Activated B cell treated with CpG ODN at 0.5 μM for 24 hours (primary cell): ENCODE results near the gene CCSER2. TPM values are rescaled to one million over a fixed set of nuclear protein-coding genes. Genes with fewer than 3 reads are reported as not detected.

ENCODE experiments used
- ATAC-seq: fragments of 200-7000 bp; cut with Tn5 transposase; one replicate; pipeline ENCODE4 v1.10.0; 2021; ENCODE audit warnings: low read depth, mild to moderate bottlenecking, moderate library complexity
- CTCF ChIA-PET: fragments of 350-600 bp; sonication (Branson Sonifier 250); formaldehyde crosslinking; loops from one replicate; lab custom pipeline; 2021; ENCODE audit warnings: antibody characterized with exemption; lab: Charles Lee
- POLR2A ChIA-PET: fragments of 350-600 bp; sonication (Branson Sonifier 250); formaldehyde crosslinking; loops from one replicate; lab custom pipeline; 2021; ENCODE audit warnings: antibody characterized with exemption; lab: Charles Lee
- DNase-seq: peaks from one replicate; pipeline ENCODE4 v3.0.0; 2022
- H3K27ac Mint-ChIP-seq: one replicate; pipeline ENCODE4 v1.8.0; 2020; ENCODE audit warnings: mixed read lengths
- H3K27me3 Mint-ChIP-seq: one replicate; pipeline ENCODE4 v1.8.0; 2021; ENCODE audit warnings: mixed read lengths
- H3K36me3 Mint-ChIP-seq: one replicate; pipeline ENCODE4 v1.8.0; 2021; ENCODE audit warnings: low read depth, mixed read lengths
- H3K4me1 Mint-ChIP-seq: one replicate; pipeline ENCODE4 v1.8.0; 2021; ENCODE audit warnings: mixed read lengths
- H3K4me3 Mint-ChIP-seq: one replicate; pipeline ENCODE4 v1.8.0; 2020; ENCODE audit warnings: mild to moderate bottlenecking, mixed read lengths
- H3K9me3 Mint-ChIP-seq: one replicate; pipeline ENCODE4 v1.8.0; 2020; ENCODE audit warnings: mixed read lengths
- intact Hi-C: fragments of 100-400 bp; cut with micrococcal nuclease; formaldehyde crosslinking; loops from one replicate; pipeline ENCODE4 v1.15.1; 2024
- total RNA-seq: library from RNA; stranded (reverse); gene quantifications from 2 replicates; pipeline ENCODE4 v1.2.3, GENCODE V29; 2022
- TF ChIP-seq, protein P1 (sequence below): fragments of 200-600 bp; IDR thresholded peaks from one replicate; pipeline ENCODE4 v1.8.0; 2022; ENCODE audit warnings: antibody characterized with exemption, mild to moderate bottlenecking

The CCSER2 gene
- total RNA-seq, 1 donor from 2014 or later, result 57.1 TPM

DNA sequence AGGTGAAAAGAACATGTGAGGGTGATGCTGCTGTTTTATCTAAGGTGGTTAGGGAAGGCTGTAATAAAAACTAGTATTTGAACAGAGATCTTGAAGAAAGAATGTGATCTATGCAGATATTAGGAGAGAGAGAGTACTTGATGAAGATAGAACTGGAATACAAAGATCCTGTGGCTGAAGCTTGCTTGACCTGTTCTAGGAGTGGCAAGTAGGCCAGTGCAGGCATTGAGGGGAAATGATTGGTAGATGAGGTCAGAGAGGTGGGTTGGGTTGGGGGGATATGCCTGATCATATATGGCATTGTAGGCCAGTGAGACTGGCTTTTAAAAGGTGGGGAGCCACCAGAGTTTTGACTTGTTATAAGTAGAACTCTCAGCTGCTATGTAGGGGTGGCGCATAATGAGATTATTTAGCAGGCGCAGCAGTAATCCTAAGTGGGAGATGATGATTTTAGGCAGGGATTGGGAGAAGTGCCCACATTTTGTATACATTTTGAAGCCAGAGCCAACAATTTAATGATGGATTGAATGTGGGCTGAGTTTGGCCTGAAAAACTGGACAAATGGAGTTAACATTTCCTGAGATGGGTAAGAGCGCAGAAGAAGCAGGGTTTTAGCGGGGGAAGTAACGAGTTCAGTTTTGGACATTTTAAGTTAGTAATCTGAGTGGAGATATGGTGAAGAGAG, 8.2 kb downstream of the CCSER2 start:
- no peak overlapping the region for H3K4me3 Mint-ChIP-seq
- CTCF ChIA-PET, result interaction anchor here (1.6 to 3.6 kb wide), 2 partner anchors 15 to 72 kb away, joined by 3 to 13 read pairs; no protein-coding TSS in a partner anchor
- DNase-seq (no peak), ATAC-seq (no peak)
- POLR2A ChIA-PET, result no interaction called here
- H3K4me1 Mint-ChIP-seq, result peaks cover 25% of the 10 kb centered on the region
- H3K27ac Mint-ChIP-seq, result no peak overlapping the region
- H3K36me3 Mint-ChIP-seq, result no peaks in the 10 kb centered on the region
- TF ChIP-seq, protein P1, sequence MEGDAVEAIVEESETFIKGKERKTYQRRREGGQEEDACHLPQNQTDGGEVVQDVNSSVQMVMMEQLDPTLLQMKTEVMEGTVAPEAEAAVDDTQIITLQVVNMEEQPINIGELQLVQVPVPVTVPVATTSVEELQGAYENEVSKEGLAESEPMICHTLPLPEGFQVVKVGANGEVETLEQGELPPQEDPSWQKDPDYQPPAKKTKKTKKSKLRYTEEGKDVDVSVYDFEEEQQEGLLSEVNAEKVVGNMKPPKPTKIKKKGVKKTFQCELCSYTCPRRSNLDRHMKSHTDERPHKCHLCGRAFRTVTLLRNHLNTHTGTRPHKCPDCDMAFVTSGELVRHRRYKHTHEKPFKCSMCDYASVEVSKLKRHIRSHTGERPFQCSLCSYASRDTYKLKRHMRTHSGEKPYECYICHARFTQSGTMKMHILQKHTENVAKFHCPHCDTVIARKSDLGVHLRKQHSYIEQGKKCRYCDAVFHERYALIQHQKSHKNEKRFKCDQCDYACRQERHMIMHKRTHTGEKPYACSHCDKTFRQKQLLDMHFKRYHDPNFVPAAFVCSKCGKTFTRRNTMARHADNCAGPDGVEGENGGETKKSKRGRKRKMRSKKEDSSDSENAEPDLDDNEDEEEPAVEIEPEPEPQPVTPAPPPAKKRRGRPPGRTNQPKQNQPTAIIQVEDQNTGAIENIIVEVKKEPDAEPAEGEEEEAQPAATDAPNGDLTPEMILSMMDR, result no peak
- H3K9me3 Mint-ChIP-seq, result no peaks in the 10 kb centered on the region
- intact Hi-C loops, result no loop called here
- H3K27me3 Mint-ChIP-seq, result no peaks in the 10 kb centered on the region

DNA sequence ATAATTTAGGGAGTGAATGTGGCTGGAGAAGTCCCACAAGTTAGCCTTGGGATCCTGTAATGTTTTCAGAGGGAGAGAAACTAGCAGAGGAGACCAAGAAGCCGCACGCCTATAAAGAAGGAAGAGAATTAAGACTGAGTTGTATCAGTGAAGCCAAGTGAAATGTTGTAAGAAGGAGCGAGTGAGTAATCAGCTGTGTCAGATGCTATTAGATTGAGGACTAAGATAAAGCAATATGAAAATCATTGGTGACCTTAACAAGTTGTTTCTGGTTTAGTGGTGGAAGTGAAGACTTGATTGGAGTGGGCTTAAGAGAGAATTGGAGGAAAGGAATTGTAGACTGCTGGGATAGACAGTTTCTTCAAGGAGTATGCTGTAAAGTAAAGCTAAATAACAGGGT, 8.8 kb downstream of the CCSER2 start:
- Mint-ChIP-seq H3K4me3 (no peak overlapping the region), H3K36me3 (no peaks in the 10 kb centered on the region), H3K27me3 (no peaks in the 10 kb centered on the region), H3K9me3 (no peaks in the 10 kb centered on the region), H3K4me1 (peaks cover 32% of the 10 kb centered on the region), H3K27ac (no peak overlapping the region)
- DNase-seq (no peak), ATAC-seq (no peak)
- TF ChIP-seq, protein P1, result no peak
- intact Hi-C loops, result no loop called here
- ChIA-PET POLR2A (no interaction called here), CTCF (no interaction called here)

DNA sequence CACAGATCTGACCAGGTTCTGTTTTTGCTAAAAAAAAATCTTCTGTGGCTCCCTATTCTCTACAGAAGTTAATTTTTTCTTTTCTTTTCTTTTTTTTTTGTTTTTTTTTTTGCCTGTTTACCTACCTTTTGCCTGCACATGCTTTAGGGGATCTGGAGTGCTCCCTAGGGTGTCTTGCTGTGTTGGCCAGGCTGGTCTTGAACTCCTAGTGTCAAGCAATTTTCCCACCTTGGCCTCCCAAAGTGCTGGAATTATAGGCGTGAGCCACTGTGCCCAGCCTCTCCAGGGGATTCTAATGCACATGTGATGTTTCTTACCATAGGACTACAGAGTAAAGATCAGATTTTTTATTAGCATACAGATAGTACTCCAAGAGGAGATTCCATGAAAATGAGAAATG, 10.6 kb downstream of the CCSER2 start:
- TF ChIP-seq, protein P1, result no peak
- ChIA-PET CTCF (no interaction called here), POLR2A (no interaction called here)
- H3K4me1 Mint-ChIP-seq, result peaks cover 38% of the 10 kb centered on the region
- peaks cover 2% of the 10 kb centered on the region for H3K36me3 Mint-ChIP-seq
- H3K9me3 Mint-ChIP-seq, result no peaks in the 10 kb centered on the region
- intact Hi-C loops, result no loop called here
- DNase-seq (no peak), ATAC-seq (no peak)
- no peak overlapping the region for H3K4me3 Mint-ChIP-seq
- no peaks in the 10 kb centered on the region for H3K27me3 Mint-ChIP-seq
- H3K27ac Mint-ChIP-seq, result no peak overlapping the region

DNA sequence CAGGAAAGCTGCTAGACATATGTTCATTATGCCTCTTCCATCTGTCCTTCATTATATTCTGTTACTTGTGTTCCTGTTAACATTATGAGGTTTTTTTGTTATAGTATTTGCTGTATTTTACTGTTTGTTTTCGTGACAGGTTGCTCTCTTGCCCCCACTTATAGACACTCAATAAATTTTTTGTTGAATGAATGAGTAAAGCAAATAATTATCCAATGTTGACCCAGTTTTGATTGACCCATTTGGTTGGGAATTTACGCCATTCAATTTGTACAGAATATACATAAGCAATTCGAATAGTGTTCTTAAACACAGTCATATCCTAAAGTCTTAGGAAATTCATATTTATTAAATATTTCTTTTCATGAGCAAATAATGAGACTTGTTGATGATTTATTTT, 11.8 kb downstream of the CCSER2 start:
- Mint-ChIP-seq H3K27ac (no peak overlapping the region), H3K36me3 (peaks cover 4% of the 10 kb centered on the region), H3K9me3 (no peaks in the 10 kb centered on the region), H3K27me3 (no peaks in the 10 kb centered on the region), H3K4me1 (peaks cover 39% of the 10 kb centered on the region), H3K4me3 (no peak overlapping the region)
- intact Hi-C loops, result no loop called here
- ChIA-PET CTCF (no interaction called here), POLR2A (no interaction called here)
- ATAC-seq, result no peak
- no peak for DNase-seq
- TF ChIP-seq, protein P1, result no peak

DNA sequence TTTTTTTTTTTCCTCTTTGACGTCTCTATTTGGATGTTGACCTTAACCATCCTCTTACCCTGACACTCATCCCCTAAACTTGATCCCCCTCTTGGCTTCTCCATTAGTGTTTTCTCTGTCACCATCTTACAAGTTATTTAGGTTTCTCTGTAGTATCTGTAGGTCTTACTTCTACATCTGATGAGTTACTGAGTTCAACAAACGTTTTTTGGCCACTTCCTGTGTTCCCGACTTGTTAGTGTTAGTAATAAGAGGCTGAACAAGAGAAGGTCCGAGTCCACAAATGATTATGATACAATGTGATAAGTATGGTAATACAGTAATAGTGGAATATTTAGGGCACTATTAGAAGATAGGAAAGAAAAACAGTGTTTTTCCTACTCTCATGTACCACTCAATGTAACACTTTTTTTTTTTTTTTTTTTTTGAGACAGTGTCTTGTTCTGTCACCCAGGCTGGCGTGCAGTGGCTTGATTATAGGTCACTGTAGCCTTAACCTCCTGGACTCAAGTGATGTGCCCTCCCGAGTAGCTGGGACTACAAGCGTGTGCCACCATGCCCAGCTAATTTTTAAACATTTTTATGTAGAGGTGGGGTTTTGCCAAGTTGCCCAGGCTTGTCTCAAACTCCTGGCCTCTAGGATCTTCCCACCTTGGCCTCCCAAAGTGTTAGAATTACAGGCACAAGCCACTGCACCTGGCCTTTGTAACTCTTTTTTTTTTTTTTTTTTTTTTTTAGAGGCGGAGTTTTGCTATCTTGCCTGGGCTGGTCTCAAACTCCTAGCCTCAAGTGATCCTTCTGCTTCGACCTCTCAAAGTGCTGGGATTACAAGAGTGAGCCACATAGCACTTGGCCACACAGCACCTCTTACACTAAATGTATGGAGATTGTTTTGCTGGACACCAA, 12.5 kb downstream of the CCSER2 start:
- TF ChIP-seq, protein P1, result no peak
- POLR2A ChIA-PET, result interaction anchor here (0.9 kb wide), 1 partner anchor 11 kb away, joined by 3 read pairs; no protein-coding TSS in a partner anchor
- CTCF ChIA-PET, result interaction anchor here (4.8 kb wide), 1 partner anchor 12 kb away, joined by 23 read pairs; no protein-coding TSS in a partner anchor
- ATAC-seq, result no peak
- H3K4me3 Mint-ChIP-seq, result no peak overlapping the region
- peaks cover 4% of the 10 kb centered on the region for H3K36me3 Mint-ChIP-seq
- intact Hi-C loops, result no loop called here
- no peak overlapping the region for H3K27ac Mint-ChIP-seq
- H3K4me1 Mint-ChIP-seq, result peaks cover 39% of the 10 kb centered on the region
- no peaks in the 10 kb centered on the region for H3K27me3 Mint-ChIP-seq
- DNase-seq, result no peak
- H3K9me3 Mint-ChIP-seq, result no peaks in the 10 kb centered on the region
